ENCODE results near the gene AKTIP.

Gene AKTIP

DNA sequence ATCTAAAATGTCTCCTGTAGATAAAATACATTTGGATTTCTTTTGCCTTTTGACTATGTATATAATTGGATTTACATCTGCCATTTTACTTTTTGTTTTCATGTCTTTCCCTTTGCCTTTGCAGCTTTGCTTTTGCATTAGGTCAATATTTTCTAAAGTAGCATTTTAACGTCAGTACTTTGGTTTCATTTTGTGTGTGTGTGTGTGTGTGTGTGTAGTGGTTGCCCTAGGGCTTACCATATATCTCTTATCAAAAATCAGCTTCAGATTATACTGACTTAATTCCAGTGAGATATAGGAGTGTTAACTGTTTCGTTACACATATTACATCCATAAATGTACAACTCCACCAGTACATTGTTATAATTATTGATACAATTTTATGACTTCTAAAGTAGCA lies 26.1 kb downstream of the AKTIP start:
- DNase-seq = no peak

DNA sequence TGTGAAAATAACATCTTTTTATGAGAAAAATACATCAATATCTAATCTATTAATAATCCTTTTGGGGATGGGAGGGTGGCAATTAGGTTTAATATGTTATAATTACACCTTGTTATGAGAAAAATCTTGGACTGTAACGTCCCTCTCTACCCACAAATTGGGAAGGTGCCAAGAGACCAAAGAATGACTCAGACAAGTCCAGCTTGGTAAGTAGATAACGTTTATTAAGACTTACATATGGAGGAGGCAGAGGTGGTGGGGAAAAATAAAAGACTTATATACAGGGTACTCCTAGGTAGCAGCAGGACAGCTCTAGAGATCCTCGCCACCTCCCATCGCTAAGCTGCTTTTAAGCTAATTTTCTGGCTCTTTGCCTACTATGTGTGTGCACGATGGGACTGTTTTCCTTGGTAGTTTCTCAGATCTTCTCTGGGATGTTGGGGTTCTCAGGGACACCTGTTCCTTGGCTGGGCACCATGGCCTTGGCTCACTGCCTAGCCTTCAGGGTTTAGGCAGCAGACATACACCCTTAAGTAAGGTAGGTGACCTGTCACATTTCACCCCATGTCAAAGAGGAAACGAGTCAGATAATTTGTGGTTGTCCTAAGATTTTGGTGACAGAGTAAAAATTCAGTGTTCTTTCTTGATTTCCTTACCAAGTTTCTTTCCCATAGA lies 37.3 kb downstream of the AKTIP start:
- no peak for DNase-seq

DNA sequence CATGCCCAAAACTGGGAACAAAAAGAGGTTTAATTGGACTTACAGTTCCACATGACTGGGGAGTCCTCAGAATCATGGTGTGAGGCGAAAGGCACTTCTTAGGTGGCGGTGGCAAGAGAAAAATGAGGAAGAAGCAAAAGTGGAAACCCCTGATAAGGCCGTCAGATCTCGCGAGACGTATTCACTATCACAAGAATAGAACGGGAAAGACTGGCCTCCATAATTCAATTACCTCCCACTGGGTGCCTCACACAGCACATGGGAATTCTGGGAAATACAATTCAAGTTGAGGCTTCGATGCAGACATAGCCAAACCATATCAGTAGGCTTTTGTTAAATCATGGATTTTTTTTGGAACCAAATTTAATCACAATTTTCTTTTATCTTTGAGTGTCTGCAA lies 44.4 kb downstream of the AKTIP start:
- no peak for DNase-seq

DNA sequence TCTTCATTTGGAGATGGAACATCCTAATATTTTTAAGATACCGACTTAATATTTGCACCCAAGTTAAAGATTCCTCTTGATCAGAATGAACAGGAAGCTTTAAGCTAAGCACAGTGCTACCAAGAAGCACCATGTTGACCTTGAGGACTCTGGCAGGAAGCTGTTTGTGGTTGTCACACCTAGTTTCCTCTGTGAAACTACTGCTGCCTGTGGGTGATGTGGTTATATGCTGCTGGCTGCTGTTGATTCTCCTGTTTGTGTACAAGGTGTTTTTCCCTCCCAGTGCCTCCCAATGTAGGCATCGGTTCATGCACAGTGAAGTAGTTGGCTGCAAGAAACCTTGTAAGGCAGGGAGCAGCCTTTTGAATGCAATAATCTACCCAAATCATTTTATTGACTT lies 45.3 kb downstream of the AKTIP start:
- DNase-seq = peak; percentile 61 to 65

DNA sequence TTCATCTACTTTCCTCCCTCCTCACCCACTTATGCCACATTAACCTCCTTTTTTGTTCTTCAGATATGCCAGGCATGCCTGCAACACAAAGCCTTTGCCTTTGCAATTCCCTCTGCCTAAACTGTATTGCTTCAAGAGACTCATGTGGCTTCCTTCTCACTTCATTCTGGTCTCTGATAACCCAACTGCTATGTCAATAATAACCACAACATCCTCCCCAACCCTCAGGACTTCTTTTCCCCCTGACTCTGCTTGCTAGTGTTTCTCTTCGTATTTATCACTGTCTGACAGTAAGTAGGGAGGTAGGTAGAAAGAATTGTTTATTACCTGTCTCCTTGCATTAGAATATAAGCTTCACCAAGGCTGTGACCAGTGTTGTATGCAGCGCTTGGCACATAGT lies 46.4 kb downstream of the AKTIP start:
- peak; percentile 13 to 22 for DNase-seq

DNA sequence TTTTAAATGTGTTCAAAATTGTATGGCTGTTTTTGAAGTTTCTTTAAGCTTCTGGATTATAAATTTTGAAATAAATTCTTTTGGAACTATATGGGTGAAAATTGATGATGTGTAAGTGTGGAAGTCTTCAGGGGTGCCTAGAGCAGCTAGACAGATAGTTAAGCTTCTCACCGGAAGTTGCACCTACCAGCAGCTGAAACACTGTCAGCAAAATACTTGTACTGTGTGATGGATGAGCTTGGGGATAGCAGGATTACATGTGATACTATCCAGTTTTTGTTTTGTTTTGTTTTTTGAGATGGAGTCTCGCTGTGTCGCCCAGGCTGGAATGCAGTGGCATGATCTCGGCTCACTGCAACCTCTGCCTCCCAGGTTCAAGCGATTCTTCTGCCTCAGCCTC lies 49.1 kb downstream of the AKTIP start:
- no peak for DNase-seq

DNA sequence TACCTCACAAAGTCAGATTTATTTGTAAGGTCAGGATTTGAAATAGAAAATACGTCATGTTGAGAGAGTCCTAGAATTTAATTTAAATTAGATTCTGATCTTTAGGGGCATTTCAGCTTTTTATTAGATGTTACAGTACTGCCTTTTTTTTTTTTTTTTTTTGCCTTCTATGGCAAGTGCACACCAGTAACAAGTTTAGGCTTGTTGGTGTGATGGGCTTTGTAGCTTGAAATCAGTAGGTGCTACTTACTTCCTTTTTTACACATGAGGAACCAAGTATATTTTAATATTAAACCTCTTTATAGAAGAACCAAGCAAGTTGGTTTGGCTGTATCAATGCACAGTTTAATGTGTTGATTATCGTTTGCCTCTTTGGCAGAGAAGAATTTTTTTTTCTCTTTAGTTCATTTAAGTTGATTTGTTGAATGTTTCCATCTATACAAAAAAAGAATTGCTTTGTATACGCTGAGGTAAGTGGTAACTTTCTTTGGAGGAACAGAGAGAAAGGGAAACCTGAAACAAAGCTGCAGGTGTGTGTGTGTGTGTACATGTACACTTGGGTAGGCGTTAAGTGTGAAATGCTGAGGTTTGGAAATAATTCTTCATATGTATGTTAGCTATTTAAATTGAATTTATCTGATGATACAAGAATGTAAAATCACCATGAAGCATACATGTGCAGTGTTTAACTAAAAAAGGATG lies 53.0 kb downstream of the AKTIP start:
- DNase-seq = no peak

DNA sequence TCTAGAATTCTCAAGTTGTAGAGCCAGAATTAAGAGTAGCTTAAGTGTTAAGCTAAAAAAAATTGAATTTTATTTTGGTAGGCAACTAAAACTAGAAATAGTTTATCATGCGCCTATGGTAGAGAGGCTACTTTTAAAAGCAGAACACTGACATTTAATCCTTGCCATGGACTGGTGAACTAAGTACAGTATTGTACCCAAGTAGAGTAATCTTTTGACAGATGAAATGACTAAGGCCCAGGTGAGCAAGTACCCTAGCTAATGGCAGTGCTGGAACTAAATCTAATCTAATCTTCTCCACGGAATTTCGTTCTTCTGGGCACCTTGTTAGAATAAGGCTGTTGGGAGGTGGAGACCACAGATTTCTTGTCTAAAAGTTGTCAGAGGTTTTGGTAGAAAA lies 56.9 kb downstream of the AKTIP start:
- no peak for DNase-seq

DNA sequence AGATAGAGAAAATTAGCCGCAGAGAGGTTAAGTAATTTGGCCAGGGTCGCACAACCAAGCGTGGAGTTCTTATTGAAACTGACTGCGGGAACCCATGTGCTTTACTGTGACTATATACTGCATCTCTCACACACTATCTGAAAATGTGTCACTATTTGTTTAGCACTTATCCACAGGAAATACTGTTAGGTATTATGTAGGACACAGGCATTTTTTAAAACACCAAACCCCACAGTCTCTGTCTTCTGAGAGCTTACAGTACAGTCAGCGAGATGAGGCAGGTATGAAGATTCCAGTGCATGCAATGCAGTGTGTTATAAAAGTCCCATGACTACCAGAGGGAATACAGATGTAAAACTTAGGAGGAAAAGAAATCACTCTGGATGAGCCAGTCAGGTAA lies 57.5 kb downstream of the AKTIP start:
- no peak for DNase-seq
